ENCODE results near the gene MYO3A.
"Not testable (repeated sequence)": the region's sequence is repeated elsewhere in the genome, so short reads cannot be mapped to it uniquely, and the experiment has no call there.

MYO3A gene

GRCh38 chr10:25966844-25967243 is 32.8 kb downstream of the MYO3A start:
- FAIRE-seq: no peak

DNA sequence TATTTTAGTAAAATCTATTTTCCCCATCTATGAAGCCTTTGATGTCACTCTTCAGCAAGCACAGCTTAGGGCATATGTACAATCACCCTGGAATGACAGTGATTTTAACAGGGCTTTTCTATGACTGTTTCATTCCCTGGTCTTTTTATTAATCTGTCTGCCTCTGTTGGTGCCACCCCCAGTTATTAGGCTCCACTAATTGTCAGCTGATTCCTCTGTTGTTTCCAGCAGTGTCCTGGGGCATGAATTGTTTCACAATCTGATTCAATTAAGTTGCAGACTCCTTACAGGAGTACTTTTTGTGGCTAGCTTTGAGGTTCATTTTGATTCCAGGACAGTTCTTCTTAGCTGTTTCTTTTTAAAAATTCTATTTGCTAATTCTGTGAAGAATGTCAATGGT is 38.6 kb downstream of the MYO3A start:
- no peak for FAIRE-seq
- no peak for DNase-seq (ENCODE audit: extremely low spot score, insufficient read length, low read depth)

More at GRCh38 chr10:25966844-25967243, 32.8 kb downstream of the MYO3A start:
- DNase-seq (ENCODE audit: extremely low spot score, insufficient read length, low read depth): no peak

DNA sequence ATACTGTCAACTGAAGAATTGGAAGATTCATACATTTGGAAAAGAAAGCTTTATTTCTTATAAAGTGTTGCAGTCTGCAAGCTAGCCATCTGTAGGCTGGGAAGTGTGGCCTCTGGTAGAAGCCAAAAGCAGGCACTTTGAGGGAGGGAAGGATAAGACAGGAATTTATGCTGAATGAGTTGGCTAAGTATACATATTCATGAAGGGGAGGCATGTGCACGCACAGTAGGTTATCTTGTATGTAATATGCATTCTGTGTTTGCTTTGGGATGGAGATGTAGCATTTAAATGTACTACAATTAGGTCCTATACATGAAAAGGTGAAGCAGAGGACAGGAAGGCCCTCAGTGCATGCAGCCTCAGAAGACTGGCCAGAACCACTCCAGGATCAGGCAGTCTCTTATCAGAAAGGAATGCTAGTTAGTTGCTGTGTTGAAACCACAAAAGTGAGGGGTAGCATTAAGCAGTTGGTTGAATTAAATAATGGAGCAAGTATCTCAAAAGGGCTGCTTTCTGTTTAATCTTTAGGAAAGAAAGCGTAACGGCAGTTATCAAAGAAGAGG is 40.9 kb downstream of the MYO3A start:
- FAIRE-seq (no peak), DNase-seq (ENCODE audit: extremely low spot score, insufficient read length, low read depth) (no peak)

GRCh38 chr10:25978771-25979170 is 44.7 kb downstream of the MYO3A start:
- DNase-seq (ENCODE audit: extremely low spot score, insufficient read length, low read depth) (no peak), FAIRE-seq (no peak)

GRCh38 chr10:25982107-25982506 is 48.1 kb downstream of the MYO3A start:
- FAIRE-seq (no peak), DNase-seq (ENCODE audit: extremely low spot score, insufficient read length, low read depth) (no peak)

DNA sequence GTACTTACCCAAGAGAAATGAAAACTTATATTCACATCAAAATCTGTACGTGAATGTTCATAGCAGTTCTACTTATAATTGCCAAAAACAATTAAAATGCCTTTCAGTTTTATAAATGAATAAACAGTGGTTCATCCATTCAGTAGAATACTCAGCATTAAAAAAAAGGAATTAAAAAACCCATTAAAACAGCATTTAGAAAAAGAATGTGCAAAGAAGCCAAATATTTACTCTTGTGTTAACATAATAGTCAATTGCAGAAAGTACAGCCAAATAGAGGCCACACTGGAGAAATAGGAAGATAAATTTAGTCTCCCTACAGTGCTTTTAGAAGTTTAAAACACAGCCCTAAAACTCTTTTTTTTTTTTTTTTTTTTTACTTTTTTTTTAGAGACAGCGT is 54.6 kb downstream of the MYO3A start:
- FAIRE-seq: no peak
- no peak for DNase-seq (ENCODE audit: extremely low spot score, insufficient read length, low read depth)

DNA sequence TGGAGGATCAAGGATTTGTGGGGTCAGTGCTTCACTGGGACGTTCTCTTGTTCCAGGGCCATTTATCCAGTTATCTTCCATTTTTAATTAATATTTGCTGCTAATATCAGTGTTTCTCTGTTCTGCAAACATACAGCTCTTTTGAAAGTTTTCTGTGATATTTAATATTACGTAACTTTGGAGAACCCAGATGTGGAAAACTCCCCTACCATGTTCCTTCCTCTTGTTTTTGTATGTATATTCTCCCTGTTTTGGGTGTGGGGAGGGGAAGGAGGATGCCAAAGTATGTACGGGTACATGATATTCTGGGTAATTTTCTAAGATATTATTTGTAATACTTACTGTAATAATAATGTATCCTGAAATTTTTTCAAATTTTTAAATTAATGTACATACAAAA is 55.9 kb downstream of the MYO3A start:
- DNase-seq (ENCODE audit: extremely low spot score, insufficient read length, low read depth): no peak
- FAIRE-seq: no peak

DNA sequence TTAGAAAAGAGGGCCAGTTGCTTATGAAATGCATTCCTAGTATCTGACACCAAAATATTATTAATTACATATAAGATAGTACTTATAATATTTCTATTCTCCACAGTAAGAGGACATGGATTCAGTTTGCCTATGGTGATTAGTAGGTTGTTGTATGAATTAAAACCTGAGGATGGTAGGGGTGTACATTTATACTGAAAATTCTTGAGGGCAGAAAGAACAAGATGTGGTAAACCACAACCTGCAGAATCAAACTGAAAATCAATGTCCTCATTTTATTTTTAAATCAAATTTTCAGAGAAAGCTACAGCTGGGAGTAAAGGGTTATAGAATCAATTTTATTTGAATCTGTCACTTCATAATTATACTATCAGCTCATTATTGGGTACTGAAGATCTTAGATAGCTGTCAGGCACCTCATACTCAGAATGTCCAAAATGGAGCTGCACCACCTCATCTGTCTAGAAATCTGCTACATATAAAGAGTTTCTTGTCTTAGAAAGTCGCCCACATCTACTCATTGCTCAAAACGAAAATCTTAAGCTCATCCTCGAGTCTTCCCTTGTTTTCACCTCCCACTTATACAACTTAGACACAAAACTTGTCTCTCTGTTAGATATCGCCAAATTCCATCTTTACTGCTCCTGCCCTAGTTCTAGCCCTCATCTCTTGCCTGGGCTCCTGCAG is 65.4 kb downstream of the MYO3A start:
- no peak for FAIRE-seq
- no peak for DNase-seq (ENCODE audit: extremely low spot score, insufficient read length, low read depth)

DNA sequence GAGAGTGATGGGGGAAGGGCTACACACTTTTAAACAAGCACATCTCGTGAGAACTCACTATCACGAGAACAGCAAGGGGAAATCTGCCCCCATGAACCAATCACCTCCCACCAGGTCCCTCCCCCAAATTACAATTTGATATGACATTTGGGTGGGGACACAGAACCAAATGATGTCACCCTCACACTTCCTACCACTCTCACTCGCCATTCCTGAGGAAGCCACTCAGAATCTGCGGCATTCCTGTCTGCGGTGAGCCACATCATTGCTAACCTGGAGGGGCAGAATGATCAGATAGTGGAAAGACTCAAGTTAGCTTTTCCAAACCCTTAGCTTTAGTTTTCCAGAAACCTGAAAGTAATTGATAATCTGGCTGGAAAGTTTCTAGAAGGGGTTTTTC is 66.9 kb downstream of the MYO3A start:
- DNase-seq (ENCODE audit: extremely low spot score, insufficient read length, low read depth) (no peak), FAIRE-seq (no peak)

DNA sequence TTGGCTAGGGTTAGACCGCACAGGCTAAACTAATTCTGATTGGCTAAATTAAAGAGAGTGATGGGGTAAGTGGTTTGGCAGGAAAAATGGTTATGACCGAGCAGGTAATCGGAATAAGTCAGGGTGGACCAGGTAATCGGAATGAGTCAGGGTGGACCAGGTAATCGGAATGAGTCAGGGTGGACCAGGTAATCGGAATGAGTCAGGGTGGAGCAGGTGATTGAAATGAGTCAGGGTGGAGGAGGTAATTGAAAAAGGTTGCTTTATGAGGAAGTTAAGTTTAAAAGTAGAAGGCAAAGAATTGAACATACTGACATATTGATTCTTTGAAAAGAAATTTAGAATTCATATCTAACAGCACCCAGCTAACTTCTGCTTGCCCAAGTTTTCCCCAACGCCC is 68.4 kb downstream of the MYO3A start:
- DNase-seq (ENCODE audit: extremely low spot score, insufficient read length, low read depth); FAIRE-seq: not testable (repeated sequence)

GRCh38 chr10:26015092-26015491 is 81.1 kb downstream of the MYO3A start:
- no peak for DNase-seq (ENCODE audit: extremely low spot score, insufficient read length, low read depth)
- FAIRE-seq: no peak

DNA sequence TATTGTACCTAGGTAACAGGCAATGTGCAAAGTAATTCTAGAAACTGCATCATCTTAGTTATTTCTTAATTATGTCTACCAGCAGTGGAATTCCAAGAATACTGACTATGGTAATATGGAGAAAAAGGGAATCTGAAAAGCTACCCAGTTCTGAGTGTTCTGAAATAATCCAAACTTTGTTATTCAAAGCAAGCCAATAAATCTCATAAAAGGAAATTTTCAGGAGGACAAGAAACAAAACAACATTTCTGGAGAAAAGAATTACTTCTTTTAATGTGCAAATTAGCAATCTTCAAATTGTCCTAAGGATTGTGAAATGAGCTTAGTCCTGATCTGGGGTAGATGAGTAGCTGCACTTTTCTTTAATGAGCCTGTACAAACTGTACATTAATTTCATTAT is 88.8 kb downstream of the MYO3A start:
- FAIRE-seq: no peak
- no peak for DNase-seq (ENCODE audit: extremely low spot score, insufficient read length, low read depth)

- DNase-seq (ENCODE audit: extremely low spot score, insufficient read length, low read depth) (no peak), FAIRE-seq (no peak)
Observed at GRCh38 chr10:26024303-26024702, 90.3 kb downstream of the MYO3A start.

- no peak for FAIRE-seq
- no peak for DNase-seq (ENCODE audit: extremely low spot score, insufficient read length, low read depth)
Observed at GRCh38 chr10:26025523-26025922, 91.5 kb downstream of the MYO3A start.

DNA sequence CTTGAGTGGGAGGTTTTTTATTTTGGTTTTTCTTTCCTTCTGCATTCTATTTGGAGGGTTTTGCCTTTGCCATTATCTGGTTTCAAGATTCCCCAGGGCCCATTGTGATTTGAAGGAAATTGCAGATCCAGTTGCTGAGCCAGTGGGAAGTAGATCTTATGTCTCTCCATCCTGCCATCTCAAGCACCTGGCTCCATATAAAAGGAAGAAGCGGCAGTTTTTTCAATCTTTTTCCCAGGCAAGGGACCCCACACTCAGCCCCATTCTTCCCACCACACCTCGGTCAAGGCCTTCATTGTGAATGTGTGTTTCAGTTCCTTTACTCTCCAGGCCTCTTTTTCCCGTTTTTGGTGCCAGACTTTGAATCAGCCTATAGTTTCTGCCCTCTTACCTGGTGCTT is 95.8 kb downstream of the MYO3A start:
- FAIRE-seq: no peak

DNA sequence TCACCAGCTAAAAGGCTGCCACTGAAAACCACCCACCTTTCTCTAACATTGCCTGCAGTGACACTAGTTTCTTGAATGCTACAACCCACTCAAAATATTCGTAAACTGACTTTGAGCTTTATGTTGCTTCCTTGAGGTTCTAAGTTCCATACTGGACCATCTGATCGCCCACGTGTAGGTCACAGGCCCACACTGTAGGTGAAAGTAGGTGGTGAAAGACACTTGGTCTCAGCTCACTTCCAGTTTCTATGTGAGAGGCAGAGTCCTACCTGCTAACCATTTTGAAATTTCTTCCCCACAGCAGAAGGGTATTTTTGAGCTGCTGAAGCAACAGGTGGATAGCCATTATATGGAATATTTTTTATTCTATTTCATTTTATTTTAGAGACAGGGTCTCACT is 97.3 kb downstream of the MYO3A start:
- DNase-seq (ENCODE audit: extremely low spot score, insufficient read length, low read depth) (no peak), FAIRE-seq (no peak)

More for the DNA sequence above, 95.8 kb downstream of the MYO3A start:
- no peak for DNase-seq (ENCODE audit: extremely low spot score, insufficient read length, low read depth)

DNA sequence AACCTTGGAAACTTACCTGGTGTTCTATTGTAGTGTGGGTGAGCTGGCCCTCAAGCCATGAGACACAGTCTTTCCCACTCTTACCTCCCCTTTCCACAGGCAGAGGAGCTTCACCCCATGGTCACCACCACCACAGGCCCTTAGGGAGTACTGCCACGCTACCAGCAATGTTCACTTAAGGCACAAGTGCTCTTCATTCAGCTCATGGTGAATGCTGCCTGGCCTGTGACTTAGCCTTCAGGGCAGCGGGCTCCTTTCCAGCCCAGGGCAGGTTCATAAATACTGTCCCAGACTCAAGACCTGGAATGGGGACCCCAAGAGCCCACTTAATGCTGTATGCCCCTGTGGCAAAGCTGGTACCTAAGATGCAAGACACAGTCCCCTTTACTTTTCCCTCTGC is 109.4 kb downstream of the MYO3A start:
- DNase-seq (ENCODE audit: extremely low spot score, insufficient read length, low read depth) (no peak), FAIRE-seq (no peak)

DNA sequence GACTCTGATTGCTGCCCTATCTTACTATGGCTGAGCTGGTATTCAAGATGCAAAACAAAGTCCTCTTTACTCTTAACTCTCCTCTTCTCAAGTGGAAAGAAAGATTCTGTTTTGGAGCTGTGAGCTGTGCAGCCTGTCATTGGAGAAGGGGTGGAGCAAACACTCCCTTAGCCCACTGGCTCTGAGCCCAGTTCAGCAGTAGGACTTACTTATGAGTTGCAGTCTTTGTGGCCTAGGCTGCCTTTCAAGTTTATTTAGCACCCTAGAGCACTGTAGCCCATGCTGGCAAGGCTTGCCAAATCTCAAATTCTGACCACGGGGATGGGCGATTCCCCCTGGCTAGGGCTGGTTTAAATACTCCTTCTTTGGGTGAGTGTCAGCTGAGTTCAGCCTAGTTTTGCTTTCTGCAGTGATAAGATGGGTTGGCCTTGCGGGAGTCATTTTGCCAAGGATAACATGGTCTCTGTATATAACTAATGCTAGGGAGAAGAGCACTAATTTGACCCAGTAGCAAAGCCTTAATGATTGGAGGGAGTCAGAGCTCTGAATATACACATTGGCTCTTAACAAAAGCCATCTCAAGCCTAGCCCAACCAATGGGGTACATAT is 110.2 kb downstream of the MYO3A start:
- FAIRE-seq: no peak
- no peak for DNase-seq (ENCODE audit: extremely low spot score, insufficient read length, low read depth)

DNA sequence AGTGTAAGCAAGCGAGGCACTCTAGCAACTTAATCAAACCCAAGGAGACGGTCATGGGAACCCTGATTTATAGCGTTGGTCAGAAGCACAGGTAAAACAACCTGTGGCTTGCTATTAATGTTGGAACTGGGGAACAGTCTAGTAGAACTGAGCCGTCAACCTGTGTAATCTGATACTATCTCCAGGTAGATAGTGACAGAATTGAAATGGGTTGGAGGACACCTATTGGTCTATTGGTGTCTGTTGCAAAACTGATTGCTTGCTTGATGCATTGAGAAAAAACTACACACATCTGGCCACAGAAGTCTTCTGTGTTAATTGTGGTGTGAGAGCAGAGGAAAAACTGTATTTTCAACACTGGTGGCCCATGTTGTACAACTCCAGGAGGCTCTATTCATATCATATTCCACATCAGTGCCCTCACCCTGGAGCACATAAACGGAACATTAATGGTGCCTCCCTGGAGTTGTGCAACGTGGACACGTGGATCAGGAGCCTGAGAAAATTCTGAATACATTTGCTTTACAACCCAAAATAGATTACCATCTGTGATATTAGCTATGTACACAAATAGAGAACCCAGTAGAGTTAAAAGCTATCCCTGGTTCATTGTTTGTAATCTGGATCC is 112.2 kb downstream of the MYO3A start:
- no peak for DNase-seq (ENCODE audit: extremely low spot score, insufficient read length, low read depth)
- no peak for FAIRE-seq

GRCh38 chr10:26048756-26049155 is 114.7 kb downstream of the MYO3A start:
- DNase-seq (ENCODE audit: extremely low spot score, insufficient read length, low read depth) (no peak), FAIRE-seq (no peak)

DNA sequence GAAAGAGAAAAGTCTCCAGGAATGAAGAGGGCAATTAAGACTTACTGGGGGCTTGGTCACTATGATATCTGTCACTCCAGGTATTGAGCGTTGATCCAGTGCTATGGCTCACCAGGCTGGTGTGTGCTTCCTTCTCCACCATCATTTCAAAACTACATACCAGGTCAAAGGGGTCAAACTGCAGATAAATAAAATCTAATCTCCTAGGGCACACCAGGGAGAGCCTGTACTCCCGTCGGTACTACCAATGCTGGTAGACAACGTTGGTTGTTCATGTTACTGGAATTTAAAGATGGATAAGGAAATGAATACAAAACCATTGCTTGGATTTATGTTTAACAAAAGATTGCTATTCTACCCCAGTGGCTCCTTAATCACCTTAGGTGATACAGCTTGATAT is 118.3 kb downstream of the MYO3A start:
- DNase-seq (ENCODE audit: extremely low spot score, insufficient read length, low read depth): no peak
- no peak for FAIRE-seq
